Measurements from ENCODE around the gene CDH5. TPM values are rescaled to one million over a fixed set of nuclear protein-coding genes. Genes with fewer than 3 reads are reported as not detected.

The CDH5 gene
- total and polyA plus RNA-seq, 2 of the 4 experiments (the other 2 are of a cell fraction) = not detected

- no peak overlapping the region for H3K4ac ChIP-seq (ENCODE audit: low read depth, low read length)
- no peak overlapping the region for H4K8ac ChIP-seq (ENCODE audit: low read depth in 2 of 2, low read length in 2 of 2)
- H3K4me2 ChIP-seq (ENCODE audit: low read depth, low read length) = no peak overlapping the region
- intact Hi-C loops (cut with micrococcal nuclease) = no loop called here
- no peaks in the 10 kb centered on the region for H3K36me3 ChIP-seq (ENCODE audit: control insufficient read depth, insufficient read depth, low read length)
- no peak overlapping the region for H2BK120ac ChIP-seq (ENCODE audit: low read depth, low read length)
- no peaks in the 10 kb centered on the region for H3K9me3 ChIP-seq (ENCODE audit: control insufficient read depth, insufficient read depth, low read length)
- no peaks in the 10 kb centered on the region for H3K79me1 ChIP-seq (ENCODE audit: low read depth in 1 of 2, low read length in 2 of 2)
- TF ChIP-seq SMC3 (IDR thresholded peaks at IDR 0.05; ENCODE audit: low read depth, low read length) = no peak
- H3K56ac ChIP-seq (ENCODE audit: extremely low read depth, insufficient read depth, low read length) = no peak overlapping the region
- H3K14ac ChIP-seq (replicated peaks; ENCODE audit: low read depth, low read length) = no peak overlapping the region
- no peak overlapping the region for H2BK20ac ChIP-seq (ENCODE audit: low read depth, low read length)
- no peak overlapping the region for H3K27ac ChIP-seq (ENCODE audit: insufficient read depth, low read length)
- H2BK15ac ChIP-seq (ENCODE audit: low read depth, low read length) = no peak overlapping the region
- no peak overlapping the region for H4K91ac ChIP-seq (ENCODE audit: insufficient read depth, low read depth, low read length)
- no peak overlapping the region for H2AK9ac ChIP-seq (replicated peaks; ENCODE audit: low read depth, low read length, poor library complexity)
- peaks cover 57% of the 10 kb centered on the region for H3K27me3 ChIP-seq (ENCODE audit: control insufficient read depth, insufficient read depth, low read length)
- no peak overlapping the region for H3K4me3 ChIP-seq (ENCODE audit: insufficient read depth, low read depth, low read length)
- BruUV-seq (replicated peaks) = no TSS peak
- no peak overlapping the region for H2AFZ ChIP-seq (replicated peaks; ENCODE audit: low read length, poor library complexity)
- ATAC-seq (ENCODE audit: low read depth) (no peak), DNase-seq (no peak)
- no peak overlapping the region for H3K9ac ChIP-seq (ENCODE audit: low read depth, low read length)
- in situ Hi-C loops (cut with MboI; ENCODE audit: low sequenced_read_pairs) = no loop called here
- H4K5ac ChIP-seq (ENCODE audit: low read depth, low read length) = no peak overlapping the region
- no peaks in the 10 kb centered on the region for H4K20me1 ChIP-seq (ENCODE audit: insufficient read depth, low read length)
- dilution Hi-C loops (cut with HindIII; ENCODE audit: low sequenced_read_pairs, unreplicated experiment) = no loop called here
- no peak overlapping the region for H2BK5ac ChIP-seq (ENCODE audit: low read depth, low read length, poor library complexity, severe bottlenecking)
- ChIA-PET POLR2A (ENCODE audit: unreplicated experiment) (no interaction called here), CTCF (no interaction called here)
- no peaks in the 10 kb centered on the region for H3K4me1 ChIP-seq (ENCODE audit: control insufficient read depth, insufficient read depth, low read length)
- H2AK5ac ChIP-seq (ENCODE audit: low read depth, low read length) = no peak overlapping the region
- H3K9me1 ChIP-seq (ENCODE audit: insufficient read depth, low read length) = no peaks in the 10 kb centered on the region
- no peak overlapping the region for H3K18ac ChIP-seq (ENCODE audit: low read depth, low read length)
- H3K23ac ChIP-seq (ENCODE audit: low read depth, low read length) = no peak overlapping the region
These were observed 81.0 kb downstream of the CDH5 start for GRCh38 chr16:66447491-66447890.

Measured in IMR-90 (cell line).